B cell (primary cell): ENCODE measurements around the gene CD80. TPM values are rescaled to one million over a fixed set of nuclear protein-coding genes. Genes with fewer than 3 reads are reported as not detected.

ENCODE experiments used
- ATAC-seq: fragments of 200-7000 bp; cut with Tn5 transposase; one replicate; pipeline ENCODE4 v1.10.0; 2021; ENCODE audit warnings: low read depth, mild to moderate bottlenecking, moderate number of reproducible peaks, moderate library complexity
- CTCF ChIA-PET: fragments of 350-600 bp; sonication (Branson Sonifier 250); formaldehyde crosslinking; loops from one replicate; lab custom pipeline; 2021; ENCODE audit warnings: antibody characterized with exemption, inconsistent platforms; lab: Charles Lee
- POLR2A ChIA-PET: fragments of 350-600 bp; sonication (Branson Sonifier 250); formaldehyde crosslinking; loops from one replicate; lab custom pipeline; 2021; ENCODE audit warnings: antibody characterized with exemption; lab: Charles Lee
- DNase-seq: peaks from one replicate; pipeline ENCODE4 v3.0.0; 2013
- H2AFZ ChIP-seq: 2 replicates; pipeline ENCODE4 v1.6.1; 2012; ENCODE audit warnings: mild to moderate bottlenecking, low read depth, low read length; ENCODE audit not compliant: insufficient read depth, poor library complexity, severe bottlenecking
- H3K27ac ChIP-seq, 2 donors: 1 replicate in 1 of 2; 2 replicates in 1 of 2; pipeline ENCODE4 v1.5.1; 2012 to 2013; ENCODE audit warnings: low read length in 2 of 2, mild to moderate bottlenecking in 2 of 2, moderate library complexity in 1 of 2
- H3K27me3 ChIP-seq, 4 experiments: fragments of 200-600 bp in 1 of 4; sonication (generic) in 1 of 4; replicated peaks in 1 of 4; 1 replicate in 2 of 4; 2 replicates in 2 of 4; pipeline versions ENCODE4 v1.6.1 to v1.7.0; 2013 to 2016; ENCODE audit warnings: low read length in 3 of 4, mild to moderate bottlenecking in 2 of 4, mixed read lengths in 1 of 4, moderate library complexity in 1 of 4; ENCODE audit not compliant: insufficient read depth in 4 of 4, control insufficient read depth in 3 of 4; ENCODE audit errors: control extremely low read depth in 1 of 4
- H3K36me3 ChIP-seq, 2 experiments: replicated peaks in 1 of 2; 1 replicate in 1 of 2; 2 replicates in 1 of 2; pipeline versions ENCODE4 v1.6.1 to v1.7.1; 2013; ENCODE audit warnings: low read length in 1 of 2; ENCODE audit not compliant: insufficient read depth in 2 of 2, control insufficient read depth in 1 of 2; ENCODE audit errors: control extremely low read depth in 1 of 2, extremely low read depth in 1 of 2
- H3K4me1 ChIP-seq, 2 donors: fragments of 200-600 bp in 1 of 2; sonication (generic) in 1 of 2; 1 replicate in 1 of 2; 2 replicates in 1 of 2; pipeline versions ENCODE4 v1.5.1 to v1.6.1; 2013 to 2017; ENCODE audit warnings: low read length in 2 of 2; ENCODE audit not compliant: control insufficient read depth in 2 of 2, insufficient read depth in 2 of 2
- H3K4me2 ChIP-seq: replicated peaks from 2 replicates; pipeline ENCODE3; 2012; ENCODE audit warnings: mild to moderate bottlenecking, low read depth, low read length; ENCODE audit not compliant: poor library complexity, severe bottlenecking
- H3K4me3 ChIP-seq, 5 experiments: fragments of 200-600 bp in 1 of 5; sonication (generic) in 1 of 5; 1 replicate in 3 of 5; 2 replicates in 2 of 5; pipeline versions ENCODE4 v1.5.1 to v1.7.0; 2011 to 2016; ENCODE audit warnings: low read length in 4 of 5, mild to moderate bottlenecking in 4 of 5, low read depth in 2 of 5, control low read depth in 1 of 5, moderate library complexity in 1 of 5; ENCODE audit not compliant: insufficient read depth in 1 of 5; ENCODE audit errors: control extremely low read depth in 1 of 5, extremely low read depth in 1 of 5
- H3K79me2 ChIP-seq: fragments of 200-600 bp; sonication (generic); one replicate; pipeline ENCODE4 v1.6.0; 2016; ENCODE audit warnings: low read length; ENCODE audit not compliant: control insufficient read depth, insufficient read depth
- H3K9ac ChIP-seq: fragments of 200-600 bp; sonication (generic); 2 replicates; pipeline ENCODE4 v1.6.1; 2017; ENCODE audit warnings: mild to moderate bottlenecking, low read length, moderate library complexity
- H3K9me3 ChIP-seq, 3 donors: one replicate each; pipeline versions ENCODE4 v1.6.1 to v1.7.1; 2013; ENCODE audit warnings: low read length in 2 of 3; ENCODE audit not compliant: control insufficient read depth in 2 of 3, insufficient read depth in 1 of 3; ENCODE audit errors: control extremely low read depth in 1 of 3
- H4K20me1 ChIP-seq: 2 replicates; pipeline ENCODE4 v1.6.0; 2012; ENCODE audit warnings: mild to moderate bottlenecking, low read length; ENCODE audit not compliant: insufficient read depth, control insufficient read depth, poor library complexity, severe bottlenecking
- H3K27ac Mint-ChIP-seq: one replicate; pipeline ENCODE4 v1.8.0; 2021; ENCODE audit warnings: mixed read lengths
- H3K27me3 Mint-ChIP-seq: one replicate; pipeline ENCODE4 v1.8.0; 2021; ENCODE audit warnings: mixed read lengths
- H3K4me1 Mint-ChIP-seq: one replicate; pipeline ENCODE4 v1.8.0; 2021; ENCODE audit warnings: mixed read lengths
- H3K4me3 Mint-ChIP-seq: one replicate; pipeline ENCODE4 v1.8.0; 2021; ENCODE audit warnings: mixed read lengths
- H3K9me3 Mint-ChIP-seq: one replicate; pipeline ENCODE4 v1.8.0; 2022; ENCODE audit warnings: mixed read lengths; ENCODE audit not compliant: insufficient read depth
- EZH2 ChIP-seq: IDR thresholded peaks from 2 replicates; pipeline ENCODE4 v1.6.1; 2012; ENCODE audit warnings: borderline replicate concordance, low read depth, mild to moderate bottlenecking, moderate library complexity, low read length; ENCODE audit not compliant: insufficient read depth, poor library complexity, severe bottlenecking
- WGBS: methylation state at CpG from one replicate; pipeline ENCODE4 v1.1.5; 2013; ENCODE audit warnings: missing lambda C conversion rate; ENCODE audit not compliant: insufficient coverage; 5-methylcytosine and 5-hydroxymethylcytosine counted together
- intact Hi-C: fragments of 100-400 bp; cut with micrococcal nuclease; formaldehyde crosslinking; loops from one replicate; pipeline ENCODE4 v1.10.0; 2022
- polyA plus RNA-seq: library from polyadenylated mRNA; depleted of rRNA; stranded (reverse); fragments of >200 nt; gene quantifications from 2 replicates; pipeline ENCODE4 v1.2.3, GENCODE V29; 2012
- total RNA-seq, 2 donors: library from RNA; stranded (reverse); fragments of 120-200 nt in 1 of 2; gene quantifications; 1 replicate in 1 of 2; 2 replicates in 1 of 2; pipeline versions ENCODE4 v1.2.3 to v1.2.4, GENCODE V29; 2013 to 2022
- TF ChIP-seq, protein P1 (sequence below): fragments of 200-600 bp; IDR thresholded peaks from one replicate; pipeline ENCODE4 v1.8.0; 2022; ENCODE audit warnings: antibody characterized with exemption, mild to moderate bottlenecking

The CD80 gene
- total and polyA plus RNA-seq, 2 donors (not counting 1 experiment from before 2014, with no cell fraction given) = 15.0 to 26.5 TPM

DNA sequence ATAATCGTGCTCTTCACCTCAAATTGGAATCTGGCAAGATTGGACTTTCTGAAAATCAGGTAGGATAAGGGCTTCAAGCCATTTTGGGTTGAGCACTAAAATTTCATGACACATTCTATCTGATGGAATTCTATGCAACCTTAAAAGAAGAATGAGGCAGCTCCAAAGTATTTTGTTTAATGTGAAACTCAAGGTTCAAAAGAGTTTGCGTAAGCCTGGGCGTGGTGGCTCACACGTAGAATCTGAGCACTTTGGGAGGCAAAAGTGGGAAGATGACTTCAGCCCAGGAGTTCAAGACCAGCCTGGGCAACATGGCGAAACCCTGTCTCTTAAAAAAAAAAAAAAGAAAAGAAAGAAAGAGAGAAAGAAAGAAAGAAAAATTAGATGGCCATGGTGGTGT is 34.7 kb upstream of the CD80 start:
- Histone ChIP-seq H3K9me3 (peaks cover 0 to 5% (median 4%) of the 10 kb centered on the region in 3 donors), H3K4me3 (no peak overlapping the region), H3K4me2 (no peak overlapping the region), H2AFZ (no peak overlapping the region), H4K20me1 (no peaks in the 10 kb centered on the region), H3K79me2 (no peaks in the 10 kb centered on the region), H3K4me1 (peaks cover 12 to 13% of the 10 kb centered on the region in 2 donors), H3K27me3 (no peaks in the 10 kb centered on the region), H3K36me3 (peaks cover 0 to 3% of the 10 kb centered on the region in 2 experiments), H3K27ac (no peak overlapping the region), H3K9ac (no peak overlapping the region)
- POLR2A ChIA-PET = no interaction called here
- CTCF ChIA-PET = no interaction called here
- H3K4me3 Mint-ChIP-seq = no peak overlapping the region
- TF ChIP-seq EZH2 = no peak
- TF ChIP-seq, protein P1, sequence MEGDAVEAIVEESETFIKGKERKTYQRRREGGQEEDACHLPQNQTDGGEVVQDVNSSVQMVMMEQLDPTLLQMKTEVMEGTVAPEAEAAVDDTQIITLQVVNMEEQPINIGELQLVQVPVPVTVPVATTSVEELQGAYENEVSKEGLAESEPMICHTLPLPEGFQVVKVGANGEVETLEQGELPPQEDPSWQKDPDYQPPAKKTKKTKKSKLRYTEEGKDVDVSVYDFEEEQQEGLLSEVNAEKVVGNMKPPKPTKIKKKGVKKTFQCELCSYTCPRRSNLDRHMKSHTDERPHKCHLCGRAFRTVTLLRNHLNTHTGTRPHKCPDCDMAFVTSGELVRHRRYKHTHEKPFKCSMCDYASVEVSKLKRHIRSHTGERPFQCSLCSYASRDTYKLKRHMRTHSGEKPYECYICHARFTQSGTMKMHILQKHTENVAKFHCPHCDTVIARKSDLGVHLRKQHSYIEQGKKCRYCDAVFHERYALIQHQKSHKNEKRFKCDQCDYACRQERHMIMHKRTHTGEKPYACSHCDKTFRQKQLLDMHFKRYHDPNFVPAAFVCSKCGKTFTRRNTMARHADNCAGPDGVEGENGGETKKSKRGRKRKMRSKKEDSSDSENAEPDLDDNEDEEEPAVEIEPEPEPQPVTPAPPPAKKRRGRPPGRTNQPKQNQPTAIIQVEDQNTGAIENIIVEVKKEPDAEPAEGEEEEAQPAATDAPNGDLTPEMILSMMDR = no peak
- no peak for DNase-seq
- no peaks in the 10 kb centered on the region for H3K9me3 Mint-ChIP-seq
- H3K27me3 Mint-ChIP-seq = no peaks in the 10 kb centered on the region
- WGBS = 83% methylated on average over 4 of the region's 5 CpGs
- no peak overlapping the region for H3K27ac Mint-ChIP-seq
- intact Hi-C loops = no loop called here
- peaks cover 38% of the 10 kb centered on the region for H3K4me1 Mint-ChIP-seq
- no peak for ATAC-seq

DNA sequence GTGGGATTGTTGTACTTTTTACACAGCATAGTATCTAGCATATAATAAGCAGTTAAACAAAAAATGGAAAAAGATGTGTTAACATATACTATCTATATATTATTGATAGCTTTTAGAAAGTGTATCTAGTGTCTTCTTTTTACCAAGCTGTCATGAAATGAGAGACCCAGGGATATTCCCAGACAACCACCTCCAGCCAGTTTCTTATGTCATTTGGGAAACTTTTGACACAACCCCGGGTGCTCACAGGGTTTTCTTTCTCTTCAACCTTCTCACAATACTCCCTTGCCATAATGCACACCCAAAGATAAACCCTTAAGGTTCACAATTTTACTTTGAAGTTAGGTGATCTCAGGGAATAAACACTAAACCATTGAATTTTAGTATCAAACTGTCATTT is 33.4 kb upstream of the CD80 start:
- DNase-seq (no peak), ATAC-seq (no peak)
- 70% methylated on average over 1 of the region's 1 CpG for WGBS
- no peaks in the 10 kb centered on the region for H3K27me3 Mint-ChIP-seq
- H3K9ac ChIP-seq = no peak overlapping the region
- no peaks in the 10 kb centered on the region for H3K27me3 ChIP-seq
- H3K4me3 ChIP-seq = no peak overlapping the region
- no peaks in the 10 kb centered on the region for H3K9me3 Mint-ChIP-seq
- peaks cover 0 to 3% of the 10 kb centered on the region in 2 experiments for H3K36me3 ChIP-seq
- TF ChIP-seq, protein P1 = no peak
- no peak for TF ChIP-seq EZH2
- peaks cover 24 to 25% of the 10 kb centered on the region in 2 donors for H3K4me1 ChIP-seq
- no peaks in the 10 kb centered on the region for H4K20me1 ChIP-seq
- no peak overlapping the region for H3K4me3 Mint-ChIP-seq
- H2AFZ ChIP-seq = no peak overlapping the region
- peaks cover 40% of the 10 kb centered on the region for H3K4me1 Mint-ChIP-seq
- no peak overlapping the region for H3K27ac Mint-ChIP-seq
- ChIA-PET CTCF (no interaction called here), POLR2A (no interaction called here)
- H3K9me3 ChIP-seq = peaks cover 0 to 5% (median 4%) of the 10 kb centered on the region in 3 donors
- H3K27ac ChIP-seq = no peak overlapping the region
- no peaks in the 10 kb centered on the region for H3K79me2 ChIP-seq
- intact Hi-C loops = no loop called here
- H3K4me2 ChIP-seq = no peak overlapping the region
